HepG2 (cell line): ENCODE results near the gene CAD. TPM values are rescaled to one million over a fixed set of nuclear protein-coding genes. Genes with fewer than 3 reads are reported as not detected.

Experiments used
- ATAC-seq: fragments of 200-7000 bp; cut with Tn5 transposase; 3 replicates; pipeline ENCODE4 v1.9.1; 2020; ENCODE audit warnings: mild to moderate bottlenecking, moderate library complexity
- BruUV-seq: library from RNA; stranded (reverse); fragments of 400-500 nt; replicated peaks from 2 replicates; lab custom pipeline; 2021; lab: Mats Ljungman, UMichigan
- CTCF ChIA-PET: fragments of 300-600 bp; formaldehyde crosslinking; extraction: SDS; loops from one replicate; lab custom pipeline; 2021; ENCODE audit warnings: low total read pairs, inconsistent platforms, low intra/inter-chr PET ratio; lab: Yijun Ruan, JAX
- POLR2A ChIA-PET: fragments of 350-600 bp; sonication (Branson Sonifier 250); formaldehyde crosslinking; loops from one replicate; lab custom pipeline; 2020; ENCODE audit warnings: antibody characterized with exemption, inconsistent platforms; lab: Yijun Ruan, JAX
- DNase-seq: peaks from one replicate; pipeline ENCODE4 v3.0.0-alpha.2; 2015; ENCODE audit warnings: low spot score
- FAIRE-seq: peaks from 3 replicates; lab custom pipeline; 2011; peaks lifted over from hg19 to GRCh38; lab: Jason Lieb, UNC
- H2AFZ ChIP-seq: one replicate; pipeline ENCODE4 v1.6.1; 2011; ENCODE audit warnings: low read length, inconsistent platforms
- H3K27ac ChIP-seq: fragments of 300-600 bp; 3 replicates; pipeline ENCODE4 v1.8.0; 2011; ENCODE audit warnings: mixed run types, mild to moderate bottlenecking, mixed read lengths, low read length, inconsistent platforms; ENCODE audit not compliant: insufficient read depth; ENCODE audit errors: extremely low read length
- H3K27me3 ChIP-seq, 2 experiments: fragments of 200-600 bp in 1 of 2; 2 replicates in 1 of 2; 3 replicates in 1 of 2; pipeline versions ENCODE4 v1.6.0 to v1.8.0; 2011; ENCODE audit warnings: low read length in 2 of 2, mild to moderate bottlenecking in 2 of 2, moderate library complexity in 2 of 2, inconsistent platforms in 1 of 2; ENCODE audit not compliant: insufficient read depth in 2 of 2, control insufficient read depth in 1 of 2
- H3K36me3 ChIP-seq, 2 experiments: fragments of 200-600 bp in 1 of 2; replicated peaks in 1 of 2; 2 replicates in 1 of 2; 3 replicates in 1 of 2; pipeline versions ENCODE4 v1.5.1 to v1.8.0; 2011; ENCODE audit warnings: low read length in 2 of 2, inconsistent platforms in 1 of 2; ENCODE audit not compliant: insufficient read depth in 2 of 2, control insufficient read depth in 1 of 2
- H3K4me1 ChIP-seq: 2 replicates; pipeline ENCODE4 v1.5.1; 2012; ENCODE audit warnings: low read length, inconsistent platforms; ENCODE audit not compliant: insufficient read depth
- H3K4me2 ChIP-seq: 2 replicates; pipeline ENCODE4 v1.6.0; 2011; ENCODE audit warnings: low read depth, low read length, inconsistent platforms
- H3K4me3 ChIP-seq, 3 experiments: fragments of 200-600 bp in 1 of 3; sonication (generic), shearing (Covaris generic) in 1 of 3; replicated peaks in 1 of 3; 2 replicates each; pipeline ENCODE4 v1.5.1; 2011 to 2016; ENCODE audit warnings: low read length in 3 of 3, inconsistent platforms in 2 of 3, low read depth in 2 of 3, mild to moderate bottlenecking in 2 of 3, control low read depth in 1 of 3, mixed read lengths in 1 of 3; ENCODE audit not compliant: insufficient read depth in 1 of 3
- H3K79me2 ChIP-seq: one replicate; pipeline ENCODE4 v1.6.1; 2011; ENCODE audit warnings: low read length, inconsistent platforms; ENCODE audit not compliant: insufficient read depth
- H3K9ac ChIP-seq: 2 replicates; pipeline ENCODE4 v1.6.0; 2011; ENCODE audit warnings: mild to moderate bottlenecking, low read depth, low read length, inconsistent platforms; ENCODE audit not compliant: insufficient read depth
- H3K9me3 ChIP-seq: 2 replicates; pipeline ENCODE4 v1.5.1; 2012; ENCODE audit warnings: mild to moderate bottlenecking, low read length
- H4K20me1 ChIP-seq: 2 replicates; pipeline ENCODE4 v1.6.0; 2011; ENCODE audit warnings: inconsistent platforms, mild to moderate bottlenecking, low read length, moderate library complexity; ENCODE audit not compliant: insufficient read depth
- AHR ChIP-seq: IDR thresholded peaks from 2 replicates; pipeline ENCODE4 v1.6.1; 2018; ENCODE audit warnings: missing genetic modification reagents, missing compliant biosample characterization
- HNF4G ChIP-seq, 2 experiments: sonication (generic) in 1 of 2; formaldehyde crosslinking in 1 of 2; IDR thresholded peaks; 2 replicates each; pipeline versions ENCODE4 v1.4.0 to v1.6.1; 2011 to 2020; ENCODE audit warnings: borderline replicate concordance in 2 of 2, low read depth in 2 of 2, mild to moderate bottlenecking in 2 of 2, low read length in 1 of 2, missing genetic modification reagents in 1 of 2, moderate library complexity in 1 of 2
- ISL2 ChIP-seq: sonication (generic); formaldehyde crosslinking; IDR thresholded peaks from 2 replicates; pipeline ENCODE4 v1.5.0; 2020; ENCODE audit warnings: missing genetic modification reagents
- NAIF1 ChIP-seq: sonication (generic); formaldehyde crosslinking; IDR thresholded peaks from 2 replicates; pipeline ENCODE4 v1.5.0; 2020; ENCODE audit warnings: mild to moderate bottlenecking, missing genetic modification reagents, borderline replicate concordance
- NR1H2 ChIP-seq: sonication (generic); formaldehyde crosslinking; IDR thresholded peaks from 2 replicates; pipeline ENCODE4 v1.8.1; 2022; ENCODE audit warnings: low read depth, missing genetic modification reagents, borderline replicate concordance
- ZNF264 ChIP-seq: sonication (generic); formaldehyde crosslinking; IDR thresholded peaks from 2 replicates; pipeline ENCODE4 v1.4.0; 2020; ENCODE audit warnings: missing genetic modification reagents
- ZNF709 ChIP-seq: sonication (generic); formaldehyde crosslinking; IDR thresholded peaks from 2 replicates; pipeline ENCODE4 v1.5.0; 2020; ENCODE audit warnings: mild to moderate bottlenecking, missing genetic modification reagents
- ZNF720 ChIP-seq: sonication (generic); formaldehyde crosslinking; IDR thresholded peaks from 2 replicates; pipeline ENCODE4 v1.4.0; 2020; ENCODE audit warnings: missing genetic modification reagents
- ZNF790 ChIP-seq: sonication (generic); formaldehyde crosslinking; IDR thresholded peaks from 2 replicates; pipeline ENCODE4 v1.8.0; 2022; ENCODE audit warnings: missing genetic modification reagents, mild to moderate bottlenecking, borderline replicate concordance
- WGBS: methylation state at CpG from one replicate; pipeline ENCODE4 v1.1.6; 2017; ENCODE audit warnings: low lambda C conversion rate; 5-methylcytosine and 5-hydroxymethylcytosine counted together
- in situ Hi-C: cut with HindIII; loops from 2 replicates; pipeline ENCODE4 v1.10.0; 2017; ENCODE audit warnings: low pct_unique_long_range_greater_than_20kb; ENCODE audit not compliant: extremely low pct_ligation_motif_present
- intact Hi-C: fragments of 100-400 bp; cut with micrococcal nuclease; formaldehyde crosslinking; loops from one replicate; pipeline ENCODE4 v1.10.0; 2022; ENCODE audit not compliant: unreplicated experiment
- polyA plus RNA-seq, 8 experiments: library from polyadenylated mRNA; depleted of rRNA in 3 of 8; stranded (reverse) in 7 of 8; unstranded in 1 of 8; fragments of >200 nt; fragmentation: Illumina TruSeq in 4 of 8; extraction: Trizol in 4 of 8; gene quantifications; 2 replicates each; pipeline versions ENCODE4 v1.2.1 to v1.2.3, GENCODE V29; 2011 to 2016; ENCODE audit warnings: low read depth in 4 of 8, missing spikeins in 1 of 8, mixed read lengths in 1 of 8; ENCODE audit not compliant: insufficient read depth in 1 of 8
- total RNA-seq, 5 experiments: library from RNA; depleted of rRNA; stranded (reverse); fragments of >200 nt; fragmentation: Illumina TruSeq; extraction: Trizol; gene quantifications; 2 replicates each; pipeline ENCODE4 v1.2.3, GENCODE V29; 2016; ENCODE audit warnings: low read depth in 1 of 5
- TF ChIP-seq, protein P1 (sequence below): sonication (generic); formaldehyde crosslinking; IDR thresholded peaks from 2 replicates; pipeline ENCODE4 v1.5.1; 2020; ENCODE audit warnings: mild to moderate bottlenecking, missing genetic modification reagents
- TF ChIP-seq, protein P2 (sequence below): fragments of 450-650 bp; IDR thresholded peaks from 2 replicates; pipeline ENCODE4 v1.6.1; 2017
- TF ChIP-seq, protein P3 (sequence below): IDR thresholded peaks from 2 replicates; pipeline ENCODE4 v1.6.1; 2016; ENCODE audit warnings: low read depth, control low read depth
- TF ChIP-seq, protein P4 (sequence below): sonication (generic); formaldehyde crosslinking; IDR thresholded peaks from 2 replicates; pipeline ENCODE4 v1.4.0; 2020; ENCODE audit warnings: missing genetic modification reagents, mild to moderate bottlenecking, borderline replicate concordance

Gene CAD
- total and polyA plus RNA-seq, 2 of the 13 experiments (the other 11 are each of a cell fraction or from before 2014, with no cell fraction given) = 21.7 to 37.0 TPM

DNA sequence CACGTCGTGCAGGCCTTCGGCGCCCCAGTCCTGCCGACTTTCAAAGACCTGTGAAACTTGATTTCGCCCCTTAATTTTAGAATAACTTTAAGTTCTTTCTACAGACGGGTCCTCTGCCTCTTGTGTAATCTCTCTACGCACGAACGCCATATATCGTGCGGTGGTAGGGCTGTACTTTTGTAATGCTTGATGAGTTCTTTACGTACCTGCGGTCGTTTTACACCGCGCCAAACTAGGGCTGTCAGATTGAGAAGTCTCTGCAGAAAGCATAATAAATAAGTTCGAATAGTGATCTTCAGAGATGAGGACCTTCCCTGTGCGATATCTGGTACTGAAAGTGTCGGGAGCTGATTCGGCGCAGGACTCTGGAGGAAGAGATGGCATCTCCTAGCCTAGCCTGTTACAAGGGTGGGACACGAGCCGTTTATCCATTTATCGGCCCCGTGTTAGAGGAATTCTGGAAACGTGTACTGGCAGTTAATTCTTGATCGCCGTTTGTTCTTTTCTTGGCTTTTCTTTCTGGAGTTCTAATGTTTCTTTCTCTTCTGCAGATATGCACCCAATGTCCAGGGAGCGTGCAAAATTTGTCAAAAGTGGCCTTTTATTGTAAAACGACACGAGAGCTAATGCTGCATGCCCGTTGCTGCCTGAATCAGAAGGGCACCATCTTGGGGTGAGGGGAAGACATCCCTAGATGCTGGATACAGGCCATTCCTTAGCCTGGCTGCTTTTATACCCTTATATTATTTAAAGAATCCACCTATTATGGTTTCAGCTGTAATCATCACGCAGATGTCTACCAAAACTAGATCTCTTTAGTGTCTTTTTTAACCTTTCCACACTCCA is 4.3 kb upstream of the CAD start:
- H3K79me2 ChIP-seq = peaks cover 45% of the 10 kb centered on the region
- H3K27me3 ChIP-seq = no peaks in the 10 kb centered on the region; a peak in 1 of 5 replicates
- H3K27ac ChIP-seq = peak overlapping the region; percentile 97
- ATAC-seq (peak; percentile 12), DNase-seq (peak; percentile 55), FAIRE-seq (no peak)
- ChIA-PET POLR2A (interaction anchor here (0.6 to 3.0 kb wide), 31 partner anchors 10 to 215 kb away, joined by 3 to 15 read pairs (median 5); partner anchors contain the start of genes ABHD1, AGBL5, CGREF1 and KHK), CTCF (no interaction called here)
- peak overlapping the region; percentile 99 for H3K9ac ChIP-seq
- TSS peak; percentile 63 for BruUV-seq
- 6% methylated on average over 34 of the region's 34 CpGs for WGBS
- peaks cover 65% of the 10 kb centered on the region for H3K4me1 ChIP-seq
- H3K4me2 ChIP-seq = peak overlapping the region; percentile 99
- H3K9me3 ChIP-seq = no peaks in the 10 kb centered on the region
- peak overlapping the region; percentile 87 to 93 (median 89) for H3K4me3 ChIP-seq
- in situ Hi-C loops (no loop called here), intact Hi-C loops (loop anchor here (5.0 kb wide), 1 partner anchor 116 kb away; no protein-coding TSS in a partner anchor)
- peaks cover 6 to 39% of the 10 kb centered on the region in 2 experiments for H3K36me3 ChIP-seq
- no peaks in the 10 kb centered on the region for H4K20me1 ChIP-seq
- H2AFZ ChIP-seq = no peak overlapping the region
- TF ChIP-seq ZNF720 (CRISPR knock-in tag) (0 out of 2 replicates have a peak, but pooled peaks have one; percentile 49), ZNF709 (CRISPR knock-in tag) (no peak), ZNF264 (CRISPR knock-in tag) (peak; percentile 31; the same call in 1 of the 2 replicates), NR1H2 (CRISPR knock-in tag) (no peak), ZNF790 (CRISPR knock-in tag) (no peak), NAIF1 (CRISPR knock-in tag) (no peak), HNF4G (IDR thresholded peaks at IDR 0.05; ENCODE audit: borderline replicate concordance, low read depth, low read length) (no peak), HNF4G (CRISPR knock-in tag; IDR thresholded peaks at IDR 0.05; ENCODE audit: borderline replicate concordance, low read depth) (no peak), ISL2 (CRISPR knock-in tag) (no peak), AHR (CRISPR knock-in tag) (no peak)
- TF ChIP-seq, protein P1, sequence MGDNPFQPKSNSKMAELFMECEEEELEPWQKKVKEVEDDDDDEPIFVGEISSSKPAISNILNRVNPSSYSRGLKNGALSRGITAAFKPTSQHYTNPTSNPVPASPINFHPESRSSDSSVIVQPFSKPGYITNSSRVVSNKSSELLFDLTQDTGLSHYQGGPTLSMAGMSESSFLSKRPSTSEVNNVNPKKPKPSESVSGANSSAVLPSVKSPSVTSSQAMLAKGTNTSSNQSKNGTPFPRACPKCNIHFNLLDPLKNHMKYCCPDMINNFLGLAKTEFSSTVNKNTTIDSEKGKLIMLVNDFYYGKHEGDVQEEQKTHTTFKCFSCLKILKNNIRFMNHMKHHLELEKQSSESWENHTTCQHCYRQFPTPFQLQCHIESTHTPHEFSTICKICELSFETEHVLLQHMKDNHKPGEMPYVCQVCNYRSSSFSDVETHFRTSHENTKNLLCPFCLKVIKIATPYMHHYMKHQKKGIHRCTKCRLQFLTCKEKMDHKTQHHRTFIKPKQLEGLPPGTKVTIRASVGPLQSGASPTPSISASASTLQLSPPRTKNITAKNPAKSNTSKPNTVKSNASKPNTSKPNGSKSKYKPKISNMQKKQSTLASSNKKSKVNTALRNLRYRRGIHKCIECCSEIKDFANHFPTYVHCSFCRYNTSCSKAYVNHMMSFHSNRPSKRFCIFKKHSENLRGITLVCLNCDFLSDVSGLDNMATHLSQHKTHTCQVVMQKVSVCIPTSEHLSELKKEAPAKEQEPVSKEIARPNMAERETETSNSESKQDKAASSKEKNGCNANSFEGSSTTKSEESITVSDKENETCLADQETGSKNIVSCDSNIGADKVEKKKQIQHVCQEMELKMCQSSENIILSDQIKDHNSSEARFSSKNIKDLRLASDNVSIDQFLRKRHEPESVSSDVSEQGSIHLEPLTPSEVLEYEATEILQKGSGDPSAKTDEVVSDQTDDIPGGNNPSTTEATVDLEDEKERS (CRISPR knock-in tag) = 0 out of 2 replicates have a peak, but pooled peaks have one; percentile 6
- TF ChIP-seq, protein P2, sequence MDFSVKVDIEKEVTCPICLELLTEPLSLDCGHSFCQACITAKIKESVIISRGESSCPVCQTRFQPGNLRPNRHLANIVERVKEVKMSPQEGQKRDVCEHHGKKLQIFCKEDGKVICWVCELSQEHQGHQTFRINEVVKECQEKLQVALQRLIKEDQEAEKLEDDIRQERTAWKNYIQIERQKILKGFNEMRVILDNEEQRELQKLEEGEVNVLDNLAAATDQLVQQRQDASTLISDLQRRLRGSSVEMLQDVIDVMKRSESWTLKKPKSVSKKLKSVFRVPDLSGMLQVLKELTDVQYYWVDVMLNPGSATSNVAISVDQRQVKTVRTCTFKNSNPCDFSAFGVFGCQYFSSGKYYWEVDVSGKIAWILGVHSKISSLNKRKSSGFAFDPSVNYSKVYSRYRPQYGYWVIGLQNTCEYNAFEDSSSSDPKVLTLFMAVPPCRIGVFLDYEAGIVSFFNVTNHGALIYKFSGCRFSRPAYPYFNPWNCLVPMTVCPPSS = no peak
- TF ChIP-seq, protein P3, sequence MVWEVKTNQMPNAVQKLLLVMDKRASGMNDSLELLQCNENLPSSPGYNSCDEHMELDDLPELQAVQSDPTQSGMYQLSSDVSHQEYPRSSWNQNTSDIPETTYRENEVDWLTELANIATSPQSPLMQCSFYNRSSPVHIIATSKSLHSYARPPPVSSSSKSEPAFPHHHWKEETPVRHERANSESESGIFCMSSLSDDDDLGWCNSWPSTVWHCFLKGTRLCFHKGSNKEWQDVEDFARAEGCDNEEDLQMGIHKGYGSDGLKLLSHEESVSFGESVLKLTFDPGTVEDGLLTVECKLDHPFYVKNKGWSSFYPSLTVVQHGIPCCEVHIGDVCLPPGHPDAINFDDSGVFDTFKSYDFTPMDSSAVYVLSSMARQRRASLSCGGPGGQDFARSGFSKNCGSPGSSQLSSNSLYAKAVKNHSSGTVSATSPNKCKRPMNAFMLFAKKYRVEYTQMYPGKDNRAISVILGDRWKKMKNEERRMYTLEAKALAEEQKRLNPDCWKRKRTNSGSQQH (CRISPR knock-in tag) = no peak
- TF ChIP-seq, protein P4, sequence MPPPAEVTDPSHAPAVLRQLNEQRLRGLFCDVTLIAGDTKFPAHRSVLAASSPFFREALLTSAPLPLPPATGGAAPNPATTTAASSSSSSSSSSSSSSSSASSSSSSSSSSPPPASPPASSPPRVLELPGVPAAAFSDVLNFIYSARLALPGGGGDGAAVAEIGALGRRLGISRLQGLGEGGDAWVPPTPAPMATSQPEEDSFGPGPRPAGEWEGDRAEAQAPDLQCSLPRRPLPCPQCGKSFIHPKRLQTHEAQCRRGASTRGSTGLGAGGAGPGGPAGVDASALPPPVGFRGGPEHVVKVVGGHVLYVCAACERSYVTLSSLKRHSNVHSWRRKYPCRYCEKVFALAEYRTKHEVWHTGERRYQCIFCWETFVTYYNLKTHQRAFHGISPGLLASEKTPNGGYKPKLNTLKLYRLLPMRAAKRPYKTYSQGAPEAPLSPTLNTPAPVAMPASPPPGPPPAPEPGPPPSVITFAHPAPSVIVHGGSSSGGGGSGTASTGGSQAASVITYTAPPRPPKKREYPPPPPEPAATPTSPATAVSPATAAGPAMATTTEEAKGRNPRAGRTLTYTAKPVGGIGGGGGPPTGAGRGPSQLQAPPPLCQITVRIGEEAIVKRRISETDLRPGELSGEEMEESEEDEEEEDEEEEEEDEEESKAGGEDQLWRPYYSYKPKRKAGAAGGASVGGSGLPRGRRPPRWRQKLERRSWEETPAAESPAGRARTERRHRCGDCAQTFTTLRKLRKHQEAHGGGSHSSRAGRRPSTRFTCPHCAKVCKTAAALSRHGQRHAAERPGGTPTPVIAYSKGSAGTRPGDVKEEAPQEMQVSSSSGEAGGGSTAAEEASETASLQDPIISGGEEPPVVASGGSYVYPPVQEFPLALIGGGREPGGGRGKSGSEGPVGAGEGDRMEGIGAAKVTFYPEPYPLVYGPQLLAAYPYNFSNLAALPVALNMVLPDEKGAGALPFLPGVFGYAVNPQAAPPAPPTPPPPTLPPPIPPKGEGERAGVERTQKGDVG (CRISPR knock-in tag) = no peak
